NCI-H460 (cell line): ENCODE measurements around the gene HK2. TPM values are rescaled to one million over a fixed set of nuclear protein-coding genes. Genes with fewer than 3 reads are reported as not detected.
A peak's percentile ranks its signal among the peaks of the same experiment; 100 is the strongest.
"Not testable (repeated sequence)": the region's sequence is repeated elsewhere in the genome, so short reads cannot be mapped to it uniquely, and the experiment has no call there.

Source experiments
- DNase-seq: peaks from one replicate; pipeline ENCODE4 v3.0.0-alpha.2; 2016; ENCODE audit warnings: low read depth; ENCODE audit errors: extremely low read depth
- total RNA-seq: library from RNA; depleted of rRNA; stranded (reverse); fragments of >200 nt; shearing (Covaris generic); gene quantifications from 2 replicates; pipeline ENCODE4 v1.2.3, GENCODE V29; 2014

The HK2 gene
- total RNA-seq, 1 experiment from 2014 or later = 12.5 TPM

GRCh38 chr2:74834792-74835755, 1.1 kb downstream of the HK2 start:
- DNase-seq = peak; percentile 25

GRCh38 chr2:74835831-74836674, 2.1 kb downstream of the HK2 start:
- DNase-seq = peak; percentile 52

GRCh38 chr2:74836675-74837401, 2.9 kb downstream of the HK2 start:
- no peak for DNase-seq

GRCh38 chr2:74841641-74842040, 7.7 kb downstream of the HK2 start:
- DNase-seq = no peak

- DNase-seq = no peak
These were observed 9.5 kb downstream of the HK2 start for GRCh38 chr2:74843433-74843832.

GRCh38 chr2:74843899-74844298, 10.0 kb downstream of the HK2 start:
- no peak for DNase-seq

- DNase-seq = no peak
These were observed 10.8 kb downstream of the HK2 start for GRCh38 chr2:74844752-74845151.

GRCh38 chr2:74845217-74845751, 11.4 kb downstream of the HK2 start:
- DNase-seq = peak; percentile 80

- DNase-seq = no peak
These were observed 12.1 kb downstream of the HK2 start for GRCh38 chr2:74845991-74846390.

- DNase-seq = no peak
These were observed 12.6 kb downstream of the HK2 start for GRCh38 chr2:74846481-74846880.

GRCh38 chr2:74847070-74847858, 13.3 kb downstream of the HK2 start:
- no peak for DNase-seq

- DNase-seq = no peak
These were observed 15.4 kb downstream of the HK2 start for GRCh38 chr2:74849228-74849892.

- DNase-seq = no peak
These were observed 16.7 kb downstream of the HK2 start for GRCh38 chr2:74850496-74851190.

GRCh38 chr2:74851191-74851566, 17.3 kb downstream of the HK2 start:
- no peak for DNase-seq

GRCh38 chr2:74853360-74853759, 19.4 kb downstream of the HK2 start:
- not testable (repeated sequence) for DNase-seq

GRCh38 chr2:74854401-74854800, 20.5 kb downstream of the HK2 start:
- DNase-seq = no peak

GRCh38 chr2:74855114-74855707, 21.3 kb downstream of the HK2 start:
- not testable (repeated sequence) for DNase-seq

GRCh38 chr2:74856004-74856578, 22.2 kb downstream of the HK2 start:
- DNase-seq = no peak
